ENCODE results near the gene WSB1.

GRCh38 chr17:27343977-27344607, 50.2 kb downstream of the WSB1 start:
- TF ChIP-seq, protein P1, sequence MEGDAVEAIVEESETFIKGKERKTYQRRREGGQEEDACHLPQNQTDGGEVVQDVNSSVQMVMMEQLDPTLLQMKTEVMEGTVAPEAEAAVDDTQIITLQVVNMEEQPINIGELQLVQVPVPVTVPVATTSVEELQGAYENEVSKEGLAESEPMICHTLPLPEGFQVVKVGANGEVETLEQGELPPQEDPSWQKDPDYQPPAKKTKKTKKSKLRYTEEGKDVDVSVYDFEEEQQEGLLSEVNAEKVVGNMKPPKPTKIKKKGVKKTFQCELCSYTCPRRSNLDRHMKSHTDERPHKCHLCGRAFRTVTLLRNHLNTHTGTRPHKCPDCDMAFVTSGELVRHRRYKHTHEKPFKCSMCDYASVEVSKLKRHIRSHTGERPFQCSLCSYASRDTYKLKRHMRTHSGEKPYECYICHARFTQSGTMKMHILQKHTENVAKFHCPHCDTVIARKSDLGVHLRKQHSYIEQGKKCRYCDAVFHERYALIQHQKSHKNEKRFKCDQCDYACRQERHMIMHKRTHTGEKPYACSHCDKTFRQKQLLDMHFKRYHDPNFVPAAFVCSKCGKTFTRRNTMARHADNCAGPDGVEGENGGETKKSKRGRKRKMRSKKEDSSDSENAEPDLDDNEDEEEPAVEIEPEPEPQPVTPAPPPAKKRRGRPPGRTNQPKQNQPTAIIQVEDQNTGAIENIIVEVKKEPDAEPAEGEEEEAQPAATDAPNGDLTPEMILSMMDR (conservative IDR thresholded peaks at IDR 0.05): no peak
- no peak for TF ChIP-seq EZH2 (IDR thresholded peaks at IDR 0.05; ENCODE audit: low read depth)

All from PC-9 (cell line).